Measurements from ENCODE around the gene MAP4K2. TPM values are rescaled to one million over a fixed set of nuclear protein-coding genes. Genes with fewer than 3 reads are reported as not detected.

The MAP4K2 gene
- total RNA-seq, 4 donors from 2014 or later = 11.1 to 25.0 (median 17.1) TPM

DNA sequence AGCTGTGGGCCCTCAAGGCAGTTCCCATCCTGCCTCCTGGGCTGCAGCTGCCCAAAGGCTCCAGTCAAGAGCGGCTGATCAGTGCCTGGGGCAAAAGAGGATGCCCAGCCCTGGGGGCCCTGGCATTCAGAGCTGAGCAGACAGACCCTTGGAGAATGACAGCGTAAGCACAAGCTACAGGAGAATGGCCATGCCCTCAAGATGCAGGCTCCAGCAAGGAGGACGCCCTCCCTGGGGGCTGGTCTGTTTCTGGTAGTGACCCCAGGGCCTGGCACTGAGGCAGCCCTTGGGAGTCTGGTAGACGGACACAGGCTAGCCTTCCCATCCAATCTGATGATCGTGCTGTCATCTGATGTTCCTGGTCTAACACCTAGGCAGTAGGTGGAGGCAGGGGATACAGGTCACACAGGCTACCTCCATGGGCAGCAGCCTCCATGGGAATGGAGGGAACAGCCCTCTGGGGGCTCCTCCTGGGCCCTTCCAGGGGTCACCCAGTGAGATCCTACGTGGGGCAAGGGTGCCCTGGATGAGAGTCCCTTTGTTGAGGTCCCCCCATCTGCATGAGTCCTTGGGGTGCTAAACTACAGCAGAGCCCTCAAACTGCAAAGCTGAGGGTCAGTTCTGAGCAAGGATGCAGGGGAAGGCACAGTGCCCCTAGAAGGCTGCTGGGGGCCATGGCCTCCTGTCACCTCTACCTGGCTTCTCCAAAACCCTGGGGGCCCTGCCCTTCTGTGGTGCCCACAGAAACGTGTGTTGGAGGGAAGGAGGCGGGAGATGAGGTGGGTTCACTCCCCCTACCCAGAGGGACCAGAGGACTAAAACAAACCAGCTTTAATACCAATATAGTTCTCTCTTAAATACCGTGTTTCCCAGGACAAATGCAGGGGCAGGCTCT, 14.4 kb downstream of the MAP4K2 start:
- peaks cover 0 to 12% (median 6%) of the 10 kb centered on the region in 4 donors for H3K4me1 ChIP-seq
- H3K27ac ChIP-seq (replicated peaks in 1 of 4) = peak overlapping the region in 2 of 4 donors; percentile 36
- H3K9me3 ChIP-seq = no peaks in the 10 kb centered on the region
- no peak for DNase-seq (ENCODE audit: extremely low spot score)
- WGBS = 85% methylated on average over 7 of the region's 9 CpGs
- TF ChIP-seq EP300 (IDR thresholded peaks at IDR 0.05) = no peak
- no peak for TF ChIP-seq POLR2AphosphoS5 (IDR thresholded peaks at IDR 0.05)
- TF ChIP-seq POLR2A (IDR thresholded peaks at IDR 0.05; ENCODE audit: low read depth) = no peak
- H3K4me3 ChIP-seq = no peak overlapping the region
- no peaks in the 10 kb centered on the region for H3K27me3 ChIP-seq
- peaks cover 4 to 54% (median 37%) of the 10 kb centered on the region in 4 donors for H3K36me3 ChIP-seq
- intact Hi-C loops (cut with DNase I) = loop anchor here (10.0 kb wide), 1 partner anchor 106 kb away; no protein-coding TSS in a partner anchor

DNA sequence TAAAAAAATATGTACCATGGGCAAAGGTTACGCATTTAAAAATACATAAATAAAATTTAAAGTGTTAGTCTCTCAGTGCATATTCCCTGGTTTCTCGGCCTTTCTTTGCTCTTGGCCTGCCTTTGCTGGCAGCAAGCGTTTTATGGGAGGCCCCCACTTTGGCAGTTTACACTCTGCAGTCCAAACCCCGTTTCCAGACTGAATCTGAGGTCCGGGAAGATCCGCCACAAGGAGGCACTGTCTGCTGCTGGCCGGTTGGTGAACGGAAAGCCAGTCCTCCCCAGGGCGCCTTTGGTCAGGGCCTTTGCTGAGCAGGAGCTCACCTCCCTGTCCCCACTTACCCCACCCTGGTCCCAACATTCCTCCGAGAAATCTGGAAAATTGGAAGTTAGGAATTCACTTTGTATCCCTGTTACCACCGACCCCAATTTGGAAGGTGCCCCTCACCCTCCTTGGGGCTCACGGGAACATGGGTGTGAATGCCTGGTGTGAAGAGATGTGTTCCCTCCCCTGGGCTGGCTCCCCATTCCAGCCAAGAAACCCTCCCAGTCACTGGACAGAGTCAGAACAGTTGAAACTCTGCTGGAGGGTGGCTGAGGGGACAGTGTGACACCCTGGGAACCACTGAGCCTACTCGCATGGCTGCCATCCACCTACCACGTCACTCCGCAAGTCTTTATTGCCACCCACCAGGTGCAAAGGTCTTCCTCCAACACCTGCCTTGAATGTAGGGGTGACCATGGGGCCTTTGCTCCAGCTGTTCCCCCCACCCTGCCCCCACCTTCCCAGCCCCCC, 15.3 kb downstream of the MAP4K2 start:
- no peaks in the 10 kb centered on the region for H3K27me3 ChIP-seq
- no peak for TF ChIP-seq POLR2A (IDR thresholded peaks at IDR 0.05; ENCODE audit: low read depth)
- TF ChIP-seq, protein P1, sequence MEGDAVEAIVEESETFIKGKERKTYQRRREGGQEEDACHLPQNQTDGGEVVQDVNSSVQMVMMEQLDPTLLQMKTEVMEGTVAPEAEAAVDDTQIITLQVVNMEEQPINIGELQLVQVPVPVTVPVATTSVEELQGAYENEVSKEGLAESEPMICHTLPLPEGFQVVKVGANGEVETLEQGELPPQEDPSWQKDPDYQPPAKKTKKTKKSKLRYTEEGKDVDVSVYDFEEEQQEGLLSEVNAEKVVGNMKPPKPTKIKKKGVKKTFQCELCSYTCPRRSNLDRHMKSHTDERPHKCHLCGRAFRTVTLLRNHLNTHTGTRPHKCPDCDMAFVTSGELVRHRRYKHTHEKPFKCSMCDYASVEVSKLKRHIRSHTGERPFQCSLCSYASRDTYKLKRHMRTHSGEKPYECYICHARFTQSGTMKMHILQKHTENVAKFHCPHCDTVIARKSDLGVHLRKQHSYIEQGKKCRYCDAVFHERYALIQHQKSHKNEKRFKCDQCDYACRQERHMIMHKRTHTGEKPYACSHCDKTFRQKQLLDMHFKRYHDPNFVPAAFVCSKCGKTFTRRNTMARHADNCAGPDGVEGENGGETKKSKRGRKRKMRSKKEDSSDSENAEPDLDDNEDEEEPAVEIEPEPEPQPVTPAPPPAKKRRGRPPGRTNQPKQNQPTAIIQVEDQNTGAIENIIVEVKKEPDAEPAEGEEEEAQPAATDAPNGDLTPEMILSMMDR (IDR thresholded peaks at IDR 0.05) = peak; percentile 57 to 78 (median 65)
- no peak for TF ChIP-seq EP300 (IDR thresholded peaks at IDR 0.05)
- TF ChIP-seq POLR2AphosphoS5 (IDR thresholded peaks at IDR 0.05) = peak in 1 of 2 donors; percentile 30
- peaks cover 0 to 12% (median 3%) of the 10 kb centered on the region in 4 donors for H3K4me1 ChIP-seq
- WGBS = 61% methylated on average over 9 of the region's 15 CpGs
- H3K4me3 ChIP-seq = no peak overlapping the region
- H3K9me3 ChIP-seq = no peaks in the 10 kb centered on the region
- peak overlapping the region in 2 of 4 donors; percentile 36 for H3K27ac ChIP-seq (replicated peaks in 1 of 4)
- H3K36me3 ChIP-seq = peaks cover 4 to 47% (median 37%) of the 10 kb centered on the region in 4 donors
- intact Hi-C loops (cut with DNase I) = loop anchor here (10.0 kb wide), 1 partner anchor 107 kb away; no protein-coding TSS in a partner anchor
- peak; percentile 91 for DNase-seq (ENCODE audit: extremely low spot score)

DNA sequence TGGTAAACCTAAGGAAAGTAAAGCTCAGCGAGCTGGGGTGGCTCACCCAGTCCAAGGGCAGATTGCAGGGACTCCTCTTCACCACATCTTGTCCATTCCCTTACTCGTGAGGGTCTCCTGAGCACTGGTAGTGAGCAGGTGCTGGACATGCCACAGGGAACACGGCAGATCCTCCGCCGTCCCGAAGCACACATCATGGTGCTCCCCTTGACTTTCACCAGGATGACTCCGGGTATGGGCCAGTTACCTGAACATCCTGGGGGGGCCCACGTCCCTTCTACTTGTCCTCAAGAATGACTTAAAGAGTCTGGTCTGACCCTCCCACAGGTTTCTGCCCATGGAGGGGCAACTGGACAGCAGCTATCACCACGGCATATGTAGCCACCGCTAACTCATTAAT, 16.7 kb downstream of the MAP4K2 start:
- no peak overlapping the region for H3K4me3 ChIP-seq
- WGBS = 93% methylated on average over 10 of the region's 10 CpGs
- H3K27me3 ChIP-seq = no peaks in the 10 kb centered on the region
- intact Hi-C loops (cut with DNase I) = loop anchor here (10.0 kb wide), 1 partner anchor 108 kb away; no protein-coding TSS in a partner anchor
- no peaks in the 10 kb centered on the region for H3K9me3 ChIP-seq
- TF ChIP-seq EP300 (IDR thresholded peaks at IDR 0.05) (no peak), POLR2AphosphoS5 (IDR thresholded peaks at IDR 0.05) (no peak), POLR2A (IDR thresholded peaks at IDR 0.05; ENCODE audit: low read depth) (no peak)
- TF ChIP-seq, protein P1 (IDR thresholded peaks at IDR 0.05) = no peak
- no peak for DNase-seq (ENCODE audit: extremely low spot score)
- no peak overlapping the region for H3K27ac ChIP-seq (replicated peaks in 1 of 4)
- peaks cover 0 to 12% (median 3%) of the 10 kb centered on the region in 4 donors for H3K4me1 ChIP-seq
- peaks cover 0 to 33% (median 25%) of the 10 kb centered on the region in 4 donors for H3K36me3 ChIP-seq

DNA sequence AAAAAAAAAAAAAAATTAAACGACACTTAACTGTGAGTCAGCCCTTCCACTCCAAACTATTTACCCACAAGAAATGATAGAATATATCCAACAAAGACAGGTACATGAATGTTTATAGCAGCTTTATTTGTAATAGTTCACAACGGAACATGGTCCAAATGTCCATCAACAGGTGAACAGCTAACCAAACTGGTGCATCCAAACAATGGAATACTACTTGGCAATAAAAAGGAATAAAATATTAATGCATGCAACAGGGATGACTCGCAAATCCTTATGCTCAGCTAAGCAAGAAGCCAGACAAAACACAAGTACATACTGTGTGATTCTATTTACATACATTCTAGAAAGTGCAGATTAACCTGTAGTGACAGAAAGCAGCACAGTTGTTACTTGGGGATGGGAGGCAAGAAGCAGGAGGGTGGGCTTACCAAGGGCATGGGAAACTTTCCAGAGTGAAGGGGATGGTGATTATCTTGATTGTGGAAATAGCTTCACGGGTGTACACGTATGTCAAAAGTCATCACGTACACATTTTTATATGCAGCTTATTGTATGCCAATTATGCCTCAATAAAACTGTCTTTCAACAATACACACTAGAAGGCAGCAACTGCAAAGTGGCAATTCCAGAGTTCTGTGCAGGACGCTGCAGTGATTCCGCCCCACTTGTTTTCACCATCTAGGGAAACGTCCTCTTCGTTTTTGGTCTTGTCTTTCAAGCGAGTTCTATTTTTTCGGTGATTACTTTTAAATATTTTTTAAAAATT, 18.0 kb downstream of the MAP4K2 start:
- Histone ChIP-seq H3K27ac (replicated peaks in 1 of 4) (no peak overlapping the region), H3K27me3 (no peaks in the 10 kb centered on the region), H3K36me3 (peaks cover 0 to 19% (median 13%) of the 10 kb centered on the region in 4 donors), H3K4me3 (no peak overlapping the region), H3K4me1 (peaks cover 0 to 12% (median 4%) of the 10 kb centered on the region in 4 donors), H3K9me3 (no peaks in the 10 kb centered on the region)
- intact Hi-C loops (cut with DNase I) = loop anchor here (10.0 kb wide), 1 partner anchor 110 kb away; no protein-coding TSS in a partner anchor
- WGBS = 87% methylated on average over 12 of the region's 12 CpGs
- TF ChIP-seq POLR2AphosphoS5 (IDR thresholded peaks at IDR 0.05) (no peak), EP300 (IDR thresholded peaks at IDR 0.05) (no peak), POLR2A (IDR thresholded peaks at IDR 0.05; ENCODE audit: low read depth) (no peak)
- TF ChIP-seq, protein P1 (IDR thresholded peaks at IDR 0.05) = no peak
- DNase-seq (ENCODE audit: extremely low spot score) = no peak
